SU-DHL-6 (cell line): Measurements from ENCODE around the gene TOLLIP.

Experiments
- EZH2phosphoT487 ChIP-seq: fragments of 200-600 bp; sonication (generic), shearing (Covaris generic); conservative IDR thresholded peaks from 2 replicates; pipeline ENCODE4 v1.6.1; 2018; ENCODE audit warnings: mild to moderate bottlenecking, antibody characterized with exemption, low read length, moderate library complexity, mixed read lengths
- TF ChIP-seq, protein P1 (sequence below): fragments of 200-600 bp; sonication (generic); IDR thresholded peaks from one replicate; pipeline ENCODE4 v1.5.1; 2017; ENCODE audit warnings: antibody characterized with exemption, mild to moderate bottlenecking, low read length, moderate library complexity; ENCODE audit not compliant: insufficient read depth, poor library complexity, severe bottlenecking

DNA sequence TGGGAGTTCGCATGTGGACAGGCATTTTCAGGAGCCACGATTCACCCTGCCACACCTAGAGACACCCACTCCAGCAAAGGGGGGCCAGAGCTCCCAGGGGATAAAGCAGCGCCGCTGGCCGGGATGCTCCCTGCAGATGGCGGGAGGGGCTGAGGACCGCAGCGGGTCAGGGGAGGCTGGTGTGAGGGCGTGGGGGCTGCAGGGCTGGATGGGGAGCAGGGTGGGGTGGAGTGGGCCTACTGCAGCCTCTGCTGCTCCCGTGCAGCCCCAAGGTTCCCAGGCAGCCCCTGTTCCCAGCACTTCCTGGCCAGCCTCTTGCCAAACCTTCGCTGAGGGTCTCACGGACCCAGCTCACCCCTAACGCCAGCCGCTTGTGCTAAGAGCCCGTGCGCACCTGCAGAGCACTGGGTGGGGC, 73.5 kb downstream of the TOLLIP start:
- TF ChIP-seq, protein P1, sequence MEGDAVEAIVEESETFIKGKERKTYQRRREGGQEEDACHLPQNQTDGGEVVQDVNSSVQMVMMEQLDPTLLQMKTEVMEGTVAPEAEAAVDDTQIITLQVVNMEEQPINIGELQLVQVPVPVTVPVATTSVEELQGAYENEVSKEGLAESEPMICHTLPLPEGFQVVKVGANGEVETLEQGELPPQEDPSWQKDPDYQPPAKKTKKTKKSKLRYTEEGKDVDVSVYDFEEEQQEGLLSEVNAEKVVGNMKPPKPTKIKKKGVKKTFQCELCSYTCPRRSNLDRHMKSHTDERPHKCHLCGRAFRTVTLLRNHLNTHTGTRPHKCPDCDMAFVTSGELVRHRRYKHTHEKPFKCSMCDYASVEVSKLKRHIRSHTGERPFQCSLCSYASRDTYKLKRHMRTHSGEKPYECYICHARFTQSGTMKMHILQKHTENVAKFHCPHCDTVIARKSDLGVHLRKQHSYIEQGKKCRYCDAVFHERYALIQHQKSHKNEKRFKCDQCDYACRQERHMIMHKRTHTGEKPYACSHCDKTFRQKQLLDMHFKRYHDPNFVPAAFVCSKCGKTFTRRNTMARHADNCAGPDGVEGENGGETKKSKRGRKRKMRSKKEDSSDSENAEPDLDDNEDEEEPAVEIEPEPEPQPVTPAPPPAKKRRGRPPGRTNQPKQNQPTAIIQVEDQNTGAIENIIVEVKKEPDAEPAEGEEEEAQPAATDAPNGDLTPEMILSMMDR: no peak
- no peak for TF ChIP-seq EZH2phosphoT487
